Measurements from ENCODE around the gene CFAP61. TPM values are rescaled to one million over a fixed set of nuclear protein-coding genes. Genes with fewer than 3 reads are reported as not detected.
"Not testable (repeated sequence)": the region's sequence is repeated elsewhere in the genome, so short reads cannot be mapped to it uniquely, and the experiment has no call there.

The CFAP61 gene
- total RNA-seq, 1 donor from 2014 or later = 0.45 TPM

GRCh38 chr20:20340443-20340842 lies 288.1 kb downstream of the CFAP61 start:
- no peaks in the 10 kb centered on the region for H3K4me1 Mint-ChIP-seq
- H3K36me3 Mint-ChIP-seq = no peaks in the 10 kb centered on the region

GRCh38 chr20:20341371-20341770 lies 289.0 kb downstream of the CFAP61 start:
- Mint-ChIP-seq H3K4me1 (no peaks in the 10 kb centered on the region), H3K27ac (no peak overlapping the region), H3K27me3 (ENCODE audit: low read depth) (peaks cover 36% of the 10 kb centered on the region), H3K36me3 (no peaks in the 10 kb centered on the region), H3K9me3 (peaks cover 7% of the 10 kb centered on the region), H3K4me3 (no peak overlapping the region)
- no peak for TF ChIP-seq CTCF (IDR thresholded peaks at IDR 0.05; ENCODE audit: unreplicated experiment)
- DNase-seq (ENCODE audit: low spot score in 2 of 2, unreplicated experiment in 2 of 2) = no peak

More at GRCh38 chr20:20340443-20340842, 288.1 kb downstream of the CFAP61 start:
- no peak for TF ChIP-seq CTCF (IDR thresholded peaks at IDR 0.05; ENCODE audit: unreplicated experiment)
- Mint-ChIP-seq H3K27ac (no peak overlapping the region), H3K4me3 (no peak overlapping the region), H3K27me3 (ENCODE audit: low read depth) (peaks cover 38% of the 10 kb centered on the region), H3K9me3 (peaks cover 7% of the 10 kb centered on the region)
- DNase-seq (ENCODE audit: low spot score in 2 of 2, unreplicated experiment in 2 of 2) = no peak

GRCh38 chr20:20342066-20342465 lies 289.7 kb downstream of the CFAP61 start:
- Mint-ChIP-seq H3K9me3 (peaks cover 4% of the 10 kb centered on the region), H3K27me3 (ENCODE audit: low read depth) (peaks cover 36% of the 10 kb centered on the region)
- TF ChIP-seq CTCF (IDR thresholded peaks at IDR 0.05; ENCODE audit: unreplicated experiment) = no peak

DNA sequence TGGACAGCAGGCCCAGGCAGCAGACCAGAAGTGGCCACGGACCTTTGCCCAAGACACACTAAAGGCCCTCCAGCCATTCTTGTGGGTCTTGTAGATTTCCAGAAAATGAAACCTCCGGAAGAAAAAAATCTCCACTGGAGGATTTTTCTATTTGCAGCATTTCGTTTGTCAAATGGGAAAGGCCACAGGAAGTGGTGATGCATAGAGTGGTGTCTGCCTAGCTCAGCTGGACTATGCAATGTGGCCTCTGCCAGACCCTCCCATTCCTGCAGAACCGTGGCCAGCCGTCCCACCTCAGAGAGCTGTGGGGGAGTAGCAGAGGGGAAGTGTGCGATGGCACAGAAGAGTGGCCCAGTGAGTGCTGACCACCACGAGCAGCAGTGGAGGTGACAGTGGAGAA lies 291.6 kb downstream of the CFAP61 start:
- no peak for TF ChIP-seq CTCF (IDR thresholded peaks at IDR 0.05; ENCODE audit: unreplicated experiment)
- Mint-ChIP-seq H3K9me3 (peaks cover 4% of the 10 kb centered on the region), H3K27ac (no peak overlapping the region), H3K36me3 (no peaks in the 10 kb centered on the region), H3K4me3 (no peak overlapping the region), H3K4me1 (no peaks in the 10 kb centered on the region), H3K27me3 (ENCODE audit: low read depth) (peaks cover 46% of the 10 kb centered on the region)
- DNase-seq (ENCODE audit: low spot score in 2 of 2, unreplicated experiment in 2 of 2) = no peak

More at GRCh38 chr20:20342066-20342465, 289.7 kb downstream of the CFAP61 start:
- DNase-seq (ENCODE audit: low spot score in 2 of 2, unreplicated experiment in 2 of 2) = no peak
- H3K4me1 Mint-ChIP-seq = no peaks in the 10 kb centered on the region
- no peaks in the 10 kb centered on the region for H3K36me3 Mint-ChIP-seq
- H3K27ac Mint-ChIP-seq = no peak overlapping the region
- no peak overlapping the region for H3K4me3 Mint-ChIP-seq

- H3K4me1 Mint-ChIP-seq = no peaks in the 10 kb centered on the region
- peaks cover 50% of the 10 kb centered on the region for H3K27me3 Mint-ChIP-seq (ENCODE audit: low read depth)
- no peak for DNase-seq (ENCODE audit: low spot score in 2 of 2, unreplicated experiment in 2 of 2)
- no peaks in the 10 kb centered on the region for H3K36me3 Mint-ChIP-seq
- no peak overlapping the region for H3K4me3 Mint-ChIP-seq
- no peak for TF ChIP-seq CTCF (IDR thresholded peaks at IDR 0.05; ENCODE audit: unreplicated experiment)
- no peak overlapping the region for H3K27ac Mint-ChIP-seq
- H3K9me3 Mint-ChIP-seq = peaks cover 4% of the 10 kb centered on the region
Observed at GRCh38 chr20:20344476-20344875, 292.1 kb downstream of the CFAP61 start.

DNA sequence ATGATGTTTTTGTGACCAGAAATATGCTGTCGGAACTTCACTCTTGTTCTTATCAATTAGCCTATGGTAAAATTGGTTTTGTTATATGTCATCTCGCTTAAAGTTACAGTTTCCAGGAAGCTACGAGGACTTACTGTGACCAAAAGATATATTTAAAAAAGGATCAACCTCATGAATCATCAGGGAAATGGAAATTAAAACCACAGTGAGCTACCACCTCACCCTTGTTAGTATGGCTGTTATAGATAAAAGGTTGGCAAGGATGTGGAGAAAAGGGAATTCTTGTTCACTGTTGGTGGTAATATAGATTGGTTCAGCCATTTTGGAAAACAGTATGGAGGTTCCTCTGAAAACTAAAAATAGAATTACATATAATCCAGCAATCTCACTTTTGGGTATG lies 301.2 kb downstream of the CFAP61 start:
- no peaks in the 10 kb centered on the region for H3K4me1 Mint-ChIP-seq
- H3K9me3 Mint-ChIP-seq = peaks cover 19% of the 10 kb centered on the region
- no peak overlapping the region for H3K27ac Mint-ChIP-seq
- H3K27me3 Mint-ChIP-seq (ENCODE audit: low read depth) = peaks cover 30% of the 10 kb centered on the region
- H3K4me3 Mint-ChIP-seq = no peak overlapping the region
- no peak for TF ChIP-seq CTCF (IDR thresholded peaks at IDR 0.05; ENCODE audit: unreplicated experiment)
- peaks cover 5% of the 10 kb centered on the region for H3K36me3 Mint-ChIP-seq
- no peak for DNase-seq (ENCODE audit: low spot score in 2 of 2, unreplicated experiment in 2 of 2)

DNA sequence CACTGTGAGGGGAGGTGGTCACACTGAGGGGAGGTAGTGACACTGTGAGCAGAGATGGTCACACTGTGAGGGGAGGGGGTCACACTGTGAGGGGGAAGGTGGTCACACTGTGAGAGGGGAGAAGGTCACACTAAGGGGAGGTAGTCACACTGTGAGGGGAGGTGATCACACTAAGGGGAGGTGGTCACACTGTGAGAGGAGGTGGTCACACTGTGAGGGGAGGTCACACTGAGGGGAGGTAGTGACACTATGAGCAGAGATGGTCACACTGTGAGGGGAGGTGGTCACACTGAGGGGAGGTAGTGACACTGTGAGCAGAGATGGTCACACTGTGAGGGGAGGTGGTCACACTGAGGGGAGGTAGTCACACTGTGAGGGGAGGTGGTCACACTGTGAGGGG lies 303.2 kb downstream of the CFAP61 start:
- Mint-ChIP-seq H3K9me3 (peaks cover 15% of the 10 kb centered on the region), H3K27me3 (ENCODE audit: low read depth) (peaks cover 32% of the 10 kb centered on the region)

More for the DNA sequence above, 303.2 kb downstream of the CFAP61 start:
- not testable (repeated sequence) for H3K27ac Mint-ChIP-seq; DNase-seq (ENCODE audit: low spot score in 2 of 2, unreplicated experiment in 2 of 2); H3K4me3 Mint-ChIP-seq; H3K4me1 Mint-ChIP-seq; H3K36me3 Mint-ChIP-seq
